GM13976 (cell line): ENCODE measurements around the gene TTC13.

Experiments
- DNase-seq: peaks from one replicate; pipeline ENCODE4 v3.0.0; 2012; ENCODE audit warnings: low spot score
- CTCF ChIP-seq: IDR thresholded peaks from 2 replicates; pipeline ENCODE4 v1.5.1; 2012; ENCODE audit warnings: borderline replicate concordance, mild to moderate bottlenecking; ENCODE audit not compliant: insufficient read depth; ENCODE audit errors: extremely low read depth, missing control alignments, control extremely low read depth
- in situ Hi-C: fragments of 300-500 bp; cut with MboI; formaldehyde crosslinking; loops from one replicate; pipeline ENCODE4 v1.12.0; 2022; ENCODE audit warnings: low sequenced_read_pairs, mixed read lengths, inconsistent platforms; ENCODE audit not compliant: unreplicated experiment

TTC13 gene

GRCh38 chr1:230964896-230965295 is 13.8 kb downstream of the TTC13 start:
- in situ Hi-C loops = no loop called here
- DNase-seq = no peak
- TF ChIP-seq CTCF = no peak

- no peak for DNase-seq
- in situ Hi-C loops = no loop called here
- TF ChIP-seq CTCF = no peak
Measured at GRCh38 chr1:230958370-230958769, 20.3 kb downstream of the TTC13 start.

- in situ Hi-C loops = no loop called here
- TF ChIP-seq CTCF = no peak
- DNase-seq = peak; percentile 59
Measured at GRCh38 chr1:230957580-230957989, 21.1 kb downstream of the TTC13 start.

- no peak for DNase-seq
- in situ Hi-C loops = no loop called here
- no peak for TF ChIP-seq CTCF
Measured at GRCh38 chr1:230950404-230950803, 28.3 kb downstream of the TTC13 start.

- TF ChIP-seq CTCF = no peak
- in situ Hi-C loops = no loop called here
- DNase-seq = no peak
Measured at GRCh38 chr1:230948903-230949302, 29.8 kb downstream of the TTC13 start.

GRCh38 chr1:230948301-230948700 is 30.4 kb downstream of the TTC13 start:
- no peak for DNase-seq
- in situ Hi-C loops = no loop called here
- TF ChIP-seq CTCF = no peak
